Kasumi-1 (cell line): ENCODE measurements around the gene ARCN1.

ENCODE experiments used
- DNase-seq, 2 experiments: peaks; one replicate each; lab custom pipeline; 2025; lab: John Stamatoyannopoulos, UW

Gene ARCN1

GRCh38 chr11:118572061-118572980, at the start of gene ARCN1:
Gene ARCN1 (plus strand): TSS chr11:118572409. CDS start chr11:118572548, 139 bp downstream.
- DNase-seq = peak; percentile 73 to 75

GRCh38 chr11:118522571-118523072, 49.6 kb upstream of the ARCN1 start:
- peak; percentile 25 to 28 for DNase-seq

GRCh38 chr11:118524356-118524755, 47.9 kb upstream of the ARCN1 start:
- no peak for DNase-seq

GRCh38 chr11:118524757-118525470, 47.3 kb upstream of the ARCN1 start:
- peak; percentile 25 to 35 for DNase-seq

GRCh38 chr11:118526688-118527087, 45.5 kb upstream of the ARCN1 start:
- DNase-seq = no peak

- DNase-seq = no peak
Measured at GRCh38 chr11:118527109-118527508, 45.1 kb upstream of the ARCN1 start, which contains the start of gene TTC36. Gene TTC36 (plus strand): TSS chr11:118527474. CDS start chr11:118527495, 21 bp downstream.

- no peak for DNase-seq
Measured at GRCh38 chr11:118528511-118528910, 43.7 kb upstream of the ARCN1 start.

- DNase-seq = no peak
Measured at GRCh38 chr11:118529584-118530175, 42.5 kb upstream of the ARCN1 start.

GRCh38 chr11:118530180-118530682, 42.0 kb upstream of the ARCN1 start:
- DNase-seq = no peak

- DNase-seq = no peak
Measured at GRCh38 chr11:118530683-118531596, 41.3 kb upstream of the ARCN1 start, which contains the start of gene TMEM25. Gene TMEM25 (plus strand): TSS chr11:118531192. CDS start chr11:118531802, 610 bp downstream.

- no peak for DNase-seq
Measured at GRCh38 chr11:118531597-118532084, 40.6 kb upstream of the ARCN1 start.

GRCh38 chr11:118532091-118532490, 40.1 kb upstream of the ARCN1 start:
- DNase-seq = no peak

- no peak for DNase-seq
Measured at GRCh38 chr11:118532852-118533768, 39.1 kb upstream of the ARCN1 start.

GRCh38 chr11:118533769-118534729, 38.2 kb upstream of the ARCN1 start:
- DNase-seq = no peak

- DNase-seq = no peak
Measured at GRCh38 chr11:118535261-118535660, 36.9 kb upstream of the ARCN1 start.

- DNase-seq = no peak
Measured at GRCh38 chr11:118536726-118537125, 35.5 kb upstream of the ARCN1 start.

- DNase-seq = no peak
Measured at GRCh38 chr11:118537409-118537980, 34.7 kb upstream of the ARCN1 start.
